ENCODE measurements around the gene PHC2. TPM values are rescaled to one million over a fixed set of nuclear protein-coding genes. Genes with fewer than 3 reads are reported as not detected.
A peak's percentile ranks its signal among the peaks of the same experiment; 100 is the strongest.
"Not testable (repeated sequence)": the region's sequence is repeated elsewhere in the genome, so short reads cannot be mapped to it uniquely, and the experiment has no call there.

PHC2 gene
- total RNA-seq, 2 donors from 2014 or later, result 15.4 to 34.5 TPM

- not testable (repeated sequence) for H3K27ac Mint-ChIP-seq; H3K9me3 Mint-ChIP-seq; H3K36me3 Mint-ChIP-seq; ATAC-seq; DNase-seq (ENCODE audit: low spot score in 2 of 2)
Observed at GRCh38 chr1:33309351-33309750, 121.5 kb downstream of the PHC2 start.

- ATAC-seq (no peak), DNase-seq (ENCODE audit: low spot score in 2 of 2) (no peak)
- Mint-ChIP-seq H3K36me3 (peaks cover 0 to 2% of the 10 kb centered on the region in 2 donors), H3K27ac (no peak overlapping the region), H3K9me3 (peaks cover 2 to 3% of the 10 kb centered on the region in 2 donors)
Observed at GRCh38 chr1:33307494-33307864, 123.4 kb downstream of the PHC2 start.

GRCh38 chr1:33306653-33307493, 124.0 kb downstream of the PHC2 start:
- no peak for ATAC-seq
- H3K27ac Mint-ChIP-seq, result no peak overlapping the region
- peaks cover 0 to 8% of the 10 kb centered on the region in 2 donors for H3K36me3 Mint-ChIP-seq
- peaks cover 4 to 5% of the 10 kb centered on the region in 2 donors for H3K9me3 Mint-ChIP-seq
- no peak for DNase-seq (ENCODE audit: low spot score in 2 of 2)

- Mint-ChIP-seq H3K36me3 (peaks cover 0 to 13% of the 10 kb centered on the region in 2 donors), H3K9me3 (peaks cover 4 to 5% of the 10 kb centered on the region in 2 donors), H3K27ac (no peak overlapping the region)
- ATAC-seq (no peak), DNase-seq (ENCODE audit: low spot score in 2 of 2) (no peak)
Observed at GRCh38 chr1:33305816-33306652, 124.9 kb downstream of the PHC2 start.

- ATAC-seq (no peak), DNase-seq (ENCODE audit: low spot score in 2 of 2) (no peak)
- no peak overlapping the region for H3K27ac Mint-ChIP-seq
- peaks cover 4 to 5% of the 10 kb centered on the region in 2 donors for H3K9me3 Mint-ChIP-seq
- H3K36me3 Mint-ChIP-seq, result peaks cover 0 to 13% of the 10 kb centered on the region in 2 donors
Observed at GRCh38 chr1:33305016-33305415, 125.9 kb downstream of the PHC2 start.

- ATAC-seq, result no peak
- no peak for DNase-seq (ENCODE audit: low spot score in 2 of 2)
- no peak overlapping the region for H3K27ac Mint-ChIP-seq
- peaks cover 0 to 13% of the 10 kb centered on the region in 2 donors for H3K36me3 Mint-ChIP-seq
- H3K9me3 Mint-ChIP-seq, result peaks cover 4 to 5% of the 10 kb centered on the region in 2 donors
Observed at GRCh38 chr1:33302325-33302724, 128.6 kb downstream of the PHC2 start.

GRCh38 chr1:33301273-33301984, 129.5 kb downstream of the PHC2 start:
- H3K36me3 Mint-ChIP-seq, result peaks cover 0 to 13% of the 10 kb centered on the region in 2 donors
- ATAC-seq (no peak), DNase-seq (ENCODE audit: low spot score in 2 of 2) (peak in 1 of 2 donors; percentile 1)
- H3K9me3 Mint-ChIP-seq, result peaks cover 4 to 5% of the 10 kb centered on the region in 2 donors
- peak overlapping the region in 1 of 2 donors; percentile 22 for H3K27ac Mint-ChIP-seq

GRCh38 chr1:33300673-33301072, 130.2 kb downstream of the PHC2 start:
- Mint-ChIP-seq H3K36me3 (peaks cover 0 to 13% of the 10 kb centered on the region in 2 donors), H3K9me3 (peaks cover 4 to 5% of the 10 kb centered on the region in 2 donors), H3K27ac (no peak overlapping the region)
- ATAC-seq (no peak), DNase-seq (ENCODE audit: low spot score in 2 of 2) (no peak)

- no peak overlapping the region for H3K27ac Mint-ChIP-seq
- DNase-seq (ENCODE audit: low spot score in 2 of 2) (peak in 1 of 2 donors; percentile 11), ATAC-seq (no peak)
Observed at GRCh38 chr1:33299461-33300155, 131.3 kb downstream of the PHC2 start.

GRCh38 chr1:33298623-33299277, 132.1 kb downstream of the PHC2 start:
- Mint-ChIP-seq H3K9me3 (peaks cover 4 to 5% of the 10 kb centered on the region in 2 donors), H3K27ac (peak overlapping the region in 1 of 2 donors; percentile 65), H3K36me3 (peaks cover 0 to 13% of the 10 kb centered on the region in 2 donors)
- peak; percentile 71 for ATAC-seq
- peak; percentile 60 to 71 for DNase-seq (ENCODE audit: low spot score in 2 of 2)

More at GRCh38 chr1:33299461-33300155, 131.3 kb downstream of the PHC2 start:
- H3K36me3 Mint-ChIP-seq, result peaks cover 0 to 13% of the 10 kb centered on the region in 2 donors
- H3K9me3 Mint-ChIP-seq, result peaks cover 4 to 5% of the 10 kb centered on the region in 2 donors

- ATAC-seq (no peak), DNase-seq (ENCODE audit: low spot score in 2 of 2) (peak in 1 of 2 donors; percentile 40)
- Mint-ChIP-seq H3K9me3 (peaks cover 4 to 5% of the 10 kb centered on the region in 2 donors), H3K36me3 (peaks cover 0 to 13% of the 10 kb centered on the region in 2 donors), H3K27ac (no peak overlapping the region)
Observed at GRCh38 chr1:33297911-33298622, 132.8 kb downstream of the PHC2 start.

- ATAC-seq (no peak), DNase-seq (ENCODE audit: low spot score in 2 of 2) (peak in 1 of 2 donors; percentile 14)
- peak overlapping the region in 1 of 2 donors; percentile 13 for H3K27ac Mint-ChIP-seq
- H3K9me3 Mint-ChIP-seq, result no peaks in the 10 kb centered on the region
- peaks cover 0 to 4% of the 10 kb centered on the region in 2 donors for H3K36me3 Mint-ChIP-seq
Observed at GRCh38 chr1:33296824-33297223, 134.1 kb downstream of the PHC2 start.

- DNase-seq (ENCODE audit: low spot score in 2 of 2) (peak in 1 of 2 donors; percentile 25), ATAC-seq (no peak)
- Mint-ChIP-seq H3K36me3 (no peaks in the 10 kb centered on the region), H3K9me3 (no peaks in the 10 kb centered on the region), H3K27ac (no peak overlapping the region)
Observed at GRCh38 chr1:33296082-33296458, 134.8 kb downstream of the PHC2 start.

GRCh38 chr1:33295450-33296081, 135.3 kb downstream of the PHC2 start:
- Mint-ChIP-seq H3K36me3 (no peaks in the 10 kb centered on the region), H3K27ac (peak overlapping the region in 1 of 2 donors; percentile 79), H3K9me3 (no peaks in the 10 kb centered on the region)
- peak; percentile 84 to 91 for DNase-seq (ENCODE audit: low spot score in 2 of 2)
- ATAC-seq, result peak; percentile 85 to 96
